A673 (cell line): ENCODE results near the gene MEGF11. TPM values are rescaled to one million over a fixed set of nuclear protein-coding genes. Genes with fewer than 3 reads are reported as not detected.
"Not testable (repeated sequence)": the region's sequence is repeated elsewhere in the genome, so short reads cannot be mapped to it uniquely, and the experiment has no call there.

Experiments used
- BruUV-seq: library from RNA; stranded (reverse); fragments of 400-500 nt; replicated peaks from 2 replicates; lab custom pipeline; 2021; lab: Mats Ljungman, UMichigan
- CTCF ChIA-PET: fragments of 300-600 bp; sonication (Branson Sonifier 250); formaldehyde crosslinking; loops from one replicate; lab custom pipeline; 2022; ENCODE audit warnings: antibody characterized with exemption; lab: Charles Lee
- POLR2A ChIA-PET: fragments of 300-600 bp; sonication (Branson Sonifier 250); formaldehyde crosslinking; loops from one replicate; lab custom pipeline; 2022; ENCODE audit warnings: antibody characterized with exemption; ENCODE audit not compliant: low non-redundant PET; lab: Charles Lee
- DNase-seq: peaks from one replicate; pipeline ENCODE4 v3.0.0-alpha.2; 2015; ENCODE audit warnings: low spot score
- H3K27ac ChIP-seq: fragments of 200-600 bp; sonication (generic); 2 replicates; pipeline ENCODE4 v1.5.1; 2016; ENCODE audit warnings: mixed run types, low read depth, mild to moderate bottlenecking, mixed read lengths, antibody characterized with exemption, low read length; ENCODE audit not compliant: poor library complexity, severe bottlenecking
- H3K27me3 ChIP-seq: fragments of 200-600 bp; sonication (generic); replicated peaks from 2 replicates; pipeline ENCODE4 v1.6.1; 2017; ENCODE audit warnings: mixed run types, low read depth, mild to moderate bottlenecking, mixed read lengths, antibody characterized with exemption, low read length; ENCODE audit not compliant: insufficient read depth, poor library complexity
- H3K36me3 ChIP-seq: fragments of 200-600 bp; sonication (generic); 2 replicates; pipeline ENCODE4 v1.6.1; 2016; ENCODE audit warnings: mixed run types, mild to moderate bottlenecking, mixed read lengths, antibody characterized with exemption, low read length; ENCODE audit not compliant: insufficient read depth, poor library complexity, severe bottlenecking
- H3K4me1 ChIP-seq: fragments of 200-600 bp; sonication (generic); 2 replicates; pipeline ENCODE4 v1.6.1; 2017; ENCODE audit warnings: mixed run types, mild to moderate bottlenecking, mixed read lengths, antibody characterized with exemption, low read length; ENCODE audit not compliant: insufficient read depth, poor library complexity, severe bottlenecking
- H3K4me3 ChIP-seq: fragments of 200-600 bp; sonication (generic); 2 replicates; pipeline ENCODE4 v1.5.1; 2016; ENCODE audit warnings: low read depth, mixed run types, mild to moderate bottlenecking, mixed read lengths, low read length; ENCODE audit not compliant: poor library complexity, severe bottlenecking
- H3K9me3 ChIP-seq: fragments of 200-600 bp; sonication (generic); 2 replicates; pipeline ENCODE4 v1.6.1; 2016; ENCODE audit warnings: mixed run types, low read depth, mild to moderate bottlenecking, mixed read lengths, antibody characterized with exemption, low read length; ENCODE audit not compliant: poor library complexity, severe bottlenecking
- EZH2 ChIP-seq: fragments of 200-600 bp; sonication (generic); IDR thresholded peaks from 2 replicates; pipeline ENCODE4 v1.6.1; 2017; ENCODE audit warnings: borderline replicate concordance, low read depth, mild to moderate bottlenecking, mixed read lengths, antibody characterized with exemption, low read length; ENCODE audit not compliant: poor library complexity, severe bottlenecking
- intact Hi-C: fragments of 100-400 bp; cut with micrococcal nuclease; formaldehyde crosslinking; loops from one replicate; pipeline ENCODE4 v1.10.0; 2022; ENCODE audit not compliant: unreplicated experiment
- total RNA-seq: library from RNA; stranded (reverse); gene quantifications from 2 replicates; pipeline ENCODE4 v1.2.3, GENCODE V29; 2021
- TF ChIP-seq, protein P1 (sequence below): fragments of 300-800, 200-600 bp; sonication (generic); conservative IDR thresholded peaks from 2 replicates; pipeline ENCODE4 v1.5.1; 2017; ENCODE audit warnings: low read depth, mild to moderate bottlenecking, antibody characterized with exemption, low read length, moderate library complexity, mixed read lengths

MEGF11 gene
- total RNA-seq, 1 experiment from 2014 or later, result 0.43 TPM

DNA sequence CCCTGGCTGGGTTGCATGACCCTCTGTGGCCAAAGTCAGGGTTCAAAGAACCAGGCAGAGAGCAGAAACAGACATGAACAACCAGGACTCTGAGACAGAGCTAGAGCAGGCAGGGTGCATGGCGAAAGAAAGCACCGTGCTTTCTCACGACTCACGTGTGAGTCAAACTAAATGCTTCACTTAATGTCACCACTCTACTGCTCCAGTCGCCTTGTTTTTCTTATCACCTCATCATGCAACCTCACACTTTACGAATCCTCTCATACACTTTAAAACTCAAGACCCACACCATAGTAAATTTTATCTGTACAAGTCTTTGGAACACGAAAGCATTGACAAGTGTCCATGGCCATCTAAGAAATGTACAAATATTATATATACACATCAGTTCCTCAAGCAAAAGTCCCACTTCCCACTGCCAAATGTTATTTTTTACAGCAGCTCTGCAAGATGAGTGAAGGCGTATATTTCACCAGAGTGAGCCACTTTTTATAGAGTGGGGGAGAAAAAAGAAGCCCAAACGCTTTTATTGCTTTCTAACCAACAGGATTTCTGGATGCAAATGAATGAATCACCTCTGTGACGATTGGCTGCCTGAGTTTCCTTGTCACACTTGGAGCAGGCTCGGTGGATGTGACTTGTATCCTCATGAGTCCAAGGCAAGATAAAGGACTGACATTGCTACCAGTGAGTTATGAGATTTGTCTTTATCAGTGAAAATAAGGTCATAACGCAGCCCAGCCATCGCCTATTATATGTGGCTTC is 16.0 kb upstream of the MEGF11 start:
- TF ChIP-seq EZH2, result no peak
- TF ChIP-seq, protein P1, sequence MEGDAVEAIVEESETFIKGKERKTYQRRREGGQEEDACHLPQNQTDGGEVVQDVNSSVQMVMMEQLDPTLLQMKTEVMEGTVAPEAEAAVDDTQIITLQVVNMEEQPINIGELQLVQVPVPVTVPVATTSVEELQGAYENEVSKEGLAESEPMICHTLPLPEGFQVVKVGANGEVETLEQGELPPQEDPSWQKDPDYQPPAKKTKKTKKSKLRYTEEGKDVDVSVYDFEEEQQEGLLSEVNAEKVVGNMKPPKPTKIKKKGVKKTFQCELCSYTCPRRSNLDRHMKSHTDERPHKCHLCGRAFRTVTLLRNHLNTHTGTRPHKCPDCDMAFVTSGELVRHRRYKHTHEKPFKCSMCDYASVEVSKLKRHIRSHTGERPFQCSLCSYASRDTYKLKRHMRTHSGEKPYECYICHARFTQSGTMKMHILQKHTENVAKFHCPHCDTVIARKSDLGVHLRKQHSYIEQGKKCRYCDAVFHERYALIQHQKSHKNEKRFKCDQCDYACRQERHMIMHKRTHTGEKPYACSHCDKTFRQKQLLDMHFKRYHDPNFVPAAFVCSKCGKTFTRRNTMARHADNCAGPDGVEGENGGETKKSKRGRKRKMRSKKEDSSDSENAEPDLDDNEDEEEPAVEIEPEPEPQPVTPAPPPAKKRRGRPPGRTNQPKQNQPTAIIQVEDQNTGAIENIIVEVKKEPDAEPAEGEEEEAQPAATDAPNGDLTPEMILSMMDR, result no peak
- CTCF ChIA-PET, result interaction anchor here (0.6 kb wide), 1 partner anchor 17 kb away, joined by 3 read pairs; no protein-coding TSS in a partner anchor
- Histone ChIP-seq H3K9me3 (no peaks in the 10 kb centered on the region), H3K27ac (no peak overlapping the region), H3K4me3 (no peak overlapping the region), H3K36me3 (no peaks in the 10 kb centered on the region), H3K4me1 (peaks cover 13% of the 10 kb centered on the region), H3K27me3 (no peaks in the 10 kb centered on the region)
- DNase-seq, result peak; percentile 91
- BruUV-seq, result no TSS peak
- intact Hi-C loops, result no loop called here
- POLR2A ChIA-PET, result no interaction called here

GRCh38 chr15:66264859-66265513 is 11.4 kb upstream of the MEGF11 start:
- ChIA-PET POLR2A (interaction anchor here (0.5 kb wide), 1 partner anchor 130 kb away, joined by 10 read pairs; no protein-coding TSS in a partner anchor), CTCF (no interaction called here)
- no peaks in the 10 kb centered on the region for H3K36me3 ChIP-seq
- H3K27me3 ChIP-seq, result peaks cover 6% of the 10 kb centered on the region
- H3K9me3 ChIP-seq, result no peaks in the 10 kb centered on the region
- no TSS peak for BruUV-seq
- no peak for TF ChIP-seq EZH2
- DNase-seq, result no peak
- intact Hi-C loops, result no loop called here
- no peak overlapping the region for H3K4me3 ChIP-seq
- no peak overlapping the region for H3K27ac ChIP-seq
- H3K4me1 ChIP-seq, result peaks cover 13% of the 10 kb centered on the region

GRCh38 chr15:66262837-66263236 is 9.3 kb upstream of the MEGF11 start:
- H3K9me3 ChIP-seq, H3K4me1 ChIP-seq, BruUV-seq, H3K27ac ChIP-seq, intact Hi-C loops, H3K36me3 ChIP-seq, H3K4me3 ChIP-seq, POLR2A ChIA-PET, CTCF ChIA-PET, DNase-seq: not testable (repeated sequence)
- H3K27me3 ChIP-seq, result peaks cover 15% of the 10 kb centered on the region

DNA sequence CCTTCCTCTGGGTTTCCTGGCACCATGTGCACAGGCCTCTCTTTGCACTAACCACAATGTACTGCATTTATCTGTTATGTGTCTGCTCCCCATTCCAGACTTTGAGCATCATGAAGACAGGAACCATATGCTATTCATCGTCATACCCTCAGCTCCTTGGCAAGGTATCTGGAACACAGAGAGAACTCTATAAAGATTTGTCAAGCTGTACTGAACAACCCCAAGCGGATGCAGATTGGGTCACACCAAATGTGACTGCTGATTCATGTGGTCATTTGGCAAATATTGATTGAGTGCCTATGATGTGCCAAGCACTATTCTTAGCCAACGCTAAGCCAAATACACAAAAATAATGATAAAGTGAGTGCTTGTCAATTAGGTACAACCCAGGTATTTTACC is 7.5 kb upstream of the MEGF11 start:
- intact Hi-C loops, result no loop called here
- TF ChIP-seq, protein P1, result no peak
- TF ChIP-seq EZH2, result no peak
- H3K4me3 ChIP-seq, result no peak overlapping the region
- DNase-seq, result no peak
- no peaks in the 10 kb centered on the region for H3K4me1 ChIP-seq
- CTCF ChIA-PET, result no interaction called here
- H3K27ac ChIP-seq, result no peak overlapping the region
- POLR2A ChIA-PET, result no interaction called here
- H3K9me3 ChIP-seq, result no peaks in the 10 kb centered on the region
- H3K36me3 ChIP-seq, result no peaks in the 10 kb centered on the region
- peaks cover 33% of the 10 kb centered on the region for H3K27me3 ChIP-seq
- no TSS peak for BruUV-seq
